H9 (cell line): Measurements from ENCODE around the gene CHRNA5. TPM values are rescaled to one million over a fixed set of nuclear protein-coding genes. Genes with fewer than 3 reads are reported as not detected.
A peak's percentile ranks its signal among the peaks of the same experiment; 100 is the strongest.

Experiments used
- DNase-seq: peaks from one replicate; pipeline ENCODE4 v3.0.0-alpha.2; 2017
- H2AFZ ChIP-seq: one replicate; pipeline ENCODE4 v1.6.1; 2013; ENCODE audit warnings: mild to moderate bottlenecking, low read length, control low read depth, moderate library complexity
- H2AK5ac ChIP-seq: 2 replicates; pipeline ENCODE4 v1.6.1; 2013; ENCODE audit warnings: low read length, control low read depth, mixed read lengths; ENCODE audit not compliant: insufficient read length
- H2BK120ac ChIP-seq: one replicate; pipeline ENCODE4 v1.6.1; 2013; ENCODE audit warnings: low read depth, mild to moderate bottlenecking, low read length, control low read depth, inconsistent platforms; ENCODE audit not compliant: poor library complexity, severe bottlenecking
- H2BK12ac ChIP-seq: 2 replicates; pipeline ENCODE4 v1.6.1; 2013; ENCODE audit warnings: low read length, control low read depth, mixed read lengths, low read depth; ENCODE audit not compliant: insufficient read length
- H2BK15ac ChIP-seq: 2 replicates; pipeline ENCODE4 v1.6.1; 2013; ENCODE audit warnings: low read depth, low read length, control low read depth
- H2BK20ac ChIP-seq: one replicate; pipeline ENCODE4 v1.6.1; 2013; ENCODE audit warnings: low read depth, mild to moderate bottlenecking, low read length, control low read depth, inconsistent platforms; ENCODE audit not compliant: poor library complexity, severe bottlenecking
- H2BK5ac ChIP-seq: 2 replicates; pipeline ENCODE4 v1.6.1; 2013; ENCODE audit warnings: low read length, control low read depth, mixed read lengths; ENCODE audit not compliant: insufficient read length
- H3K14ac ChIP-seq: 2 replicates; pipeline ENCODE4 v1.6.1; 2013; ENCODE audit warnings: low read length, control low read depth; ENCODE audit not compliant: insufficient read depth
- H3K18ac ChIP-seq: 2 replicates; pipeline ENCODE4 v1.6.1; 2013; ENCODE audit warnings: low read depth, mild to moderate bottlenecking, mixed read lengths, low read length, control low read depth; ENCODE audit not compliant: insufficient read length
- H3K23ac ChIP-seq: 2 replicates; pipeline ENCODE4 v1.6.1; 2013; ENCODE audit warnings: low read length, control low read depth, mixed read lengths, low read depth; ENCODE audit not compliant: insufficient read length
- H3K23me2 ChIP-seq: 2 replicates; pipeline ENCODE4 v1.6.1; 2013; ENCODE audit warnings: low read depth, mild to moderate bottlenecking, mixed read lengths, low read length, control low read depth; ENCODE audit not compliant: insufficient read length, poor library complexity, severe bottlenecking
- H3K27ac ChIP-seq: 2 replicates; pipeline ENCODE4 v1.5.1; 2013; ENCODE audit warnings: low read length, control low read depth, mixed read lengths, low read depth; ENCODE audit not compliant: insufficient read length
- H3K27me3 ChIP-seq: 2 replicates; pipeline ENCODE4 v1.6.1; 2013; ENCODE audit warnings: low read length, control low read depth, inconsistent platforms; ENCODE audit not compliant: insufficient read depth
- H3K4ac ChIP-seq: 2 replicates; pipeline ENCODE4 v1.6.1; 2013; ENCODE audit warnings: low read depth, mild to moderate bottlenecking, control low read depth, inconsistent platforms, low read length, moderate library complexity
- H3K4me1 ChIP-seq: 2 replicates; pipeline ENCODE4 v1.6.1; 2013; ENCODE audit warnings: low read length, control low read depth, inconsistent platforms; ENCODE audit not compliant: insufficient read depth
- H3K4me2 ChIP-seq: 2 replicates; pipeline ENCODE4 v1.6.1; 2013; ENCODE audit warnings: low read length, control low read depth, mixed read lengths; ENCODE audit not compliant: insufficient read length, insufficient read depth
- H3K56ac ChIP-seq: 2 replicates; pipeline ENCODE4 v1.6.1; 2013; ENCODE audit warnings: low read depth, mild to moderate bottlenecking, mixed read lengths, low read length, control low read depth; ENCODE audit not compliant: insufficient read length
- H3K79me1 ChIP-seq: 2 replicates; pipeline ENCODE4 v1.6.1; 2013; ENCODE audit warnings: low read depth, mild to moderate bottlenecking, moderate library complexity, low read length, control low read depth, inconsistent platforms; ENCODE audit not compliant: insufficient read depth, poor library complexity, severe bottlenecking
- H3K79me2 ChIP-seq: 2 replicates; pipeline ENCODE4 v1.6.1; 2013; ENCODE audit warnings: low read length, control low read depth, inconsistent platforms; ENCODE audit not compliant: insufficient read depth
- H3K9ac ChIP-seq: 2 replicates; pipeline ENCODE4 v1.6.1; 2013; ENCODE audit warnings: low read length, control low read depth, mixed read lengths; ENCODE audit not compliant: insufficient read length; ENCODE audit errors: extremely low read depth
- H3K9me3 ChIP-seq: one replicate; pipeline ENCODE4 v1.6.1; 2013; ENCODE audit warnings: low read depth, low read length, inconsistent platforms; ENCODE audit not compliant: control insufficient read depth
- H3T11ph ChIP-seq: one replicate; pipeline ENCODE4 v1.6.1; 2013; ENCODE audit warnings: mild to moderate bottlenecking, low read length, control low read depth, inconsistent platforms
- H4K20me1 ChIP-seq: one replicate; pipeline ENCODE4 v1.6.1; 2013; ENCODE audit not compliant: control insufficient read depth, insufficient read length, insufficient read depth
- H4K5ac ChIP-seq: 2 replicates; pipeline ENCODE4 v1.6.1; 2013; ENCODE audit warnings: low read depth, mild to moderate bottlenecking, mixed read lengths, low read length, control low read depth; ENCODE audit not compliant: insufficient read length
- H4K8ac ChIP-seq: replicated peaks from 2 replicates; pipeline ENCODE4 v1.6.1; 2013; ENCODE audit warnings: low read length, control low read depth, mixed read lengths, low read depth; ENCODE audit not compliant: insufficient read length
- H4K91ac ChIP-seq: 2 replicates; pipeline ENCODE4 v1.6.1; 2013; ENCODE audit warnings: low read depth, mild to moderate bottlenecking, moderate library complexity, mixed read lengths, low read length, control low read depth; ENCODE audit not compliant: insufficient read length
- H3K27ac Mint-ChIP-seq, 3 experiments: 2 replicates in 2 of 3; 3 replicates in 1 of 3; pipeline ENCODE4 v1.8.0; 2020 to 2021; ENCODE audit warnings: mixed read lengths in 3 of 3, mild to moderate bottlenecking in 1 of 3, moderate library complexity in 1 of 3
- H3K27me3 Mint-ChIP-seq: 2 replicates; pipeline ENCODE4 v1.8.0; 2021; ENCODE audit warnings: low read depth, mild to moderate bottlenecking, moderate library complexity, mixed read lengths
- H3K36me3 Mint-ChIP-seq, 3 experiments: 2 replicates in 2 of 3; 3 replicates in 1 of 3; pipeline ENCODE4 v1.8.0; 2020 to 2021; ENCODE audit warnings: low read depth in 3 of 3, mixed read lengths in 3 of 3; ENCODE audit not compliant: insufficient read depth in 1 of 3
- H3K4me1 Mint-ChIP-seq, 2 experiments: 2 replicates each; pipeline ENCODE4 v1.8.0; 2020; ENCODE audit warnings: mixed read lengths in 2 of 2
- H3K4me3 Mint-ChIP-seq, 2 experiments: 2 replicates in 1 of 2; 3 replicates in 1 of 2; pipeline ENCODE4 v1.8.0; 2020 to 2021; ENCODE audit warnings: mild to moderate bottlenecking in 2 of 2, mixed read lengths in 2 of 2, moderate library complexity in 1 of 2
- H3K9me3 Mint-ChIP-seq, 2 experiments: 2 replicates in 1 of 2; 3 replicates in 1 of 2; pipeline ENCODE4 v1.8.0; 2020; ENCODE audit warnings: mild to moderate bottlenecking in 2 of 2, mixed read lengths in 2 of 2, moderate library complexity in 1 of 2
- WGBS: extraction: QIAGEN DNeasy Blood & Tissue Kit; methylation state at CpG from one replicate; pipeline ENCODE4 v1.1.7; 2013; ENCODE audit warnings: missing lambda C conversion rate, low lambda C conversion rate, mixed read lengths; ENCODE audit not compliant: insufficient read length; ENCODE audit errors: extremely low coverage; 5-methylcytosine and 5-hydroxymethylcytosine counted together
- total RNA-seq: library from RNA; stranded (reverse); gene quantifications from 2 replicates; pipeline ENCODE4 v1.2.1, GENCODE V29; 2021
- TF ChIP-seq, protein P1 (sequence below): fragments of 200-600 bp; sonication (generic); conservative IDR thresholded peaks from 3 replicates; pipeline ENCODE4 v1.8.0; 2021; ENCODE audit warnings: antibody characterized with exemption, mild to moderate bottlenecking

The CHRNA5 gene
- total RNA-seq, 1 experiment from 2014 or later, result 16.5 TPM

DNA sequence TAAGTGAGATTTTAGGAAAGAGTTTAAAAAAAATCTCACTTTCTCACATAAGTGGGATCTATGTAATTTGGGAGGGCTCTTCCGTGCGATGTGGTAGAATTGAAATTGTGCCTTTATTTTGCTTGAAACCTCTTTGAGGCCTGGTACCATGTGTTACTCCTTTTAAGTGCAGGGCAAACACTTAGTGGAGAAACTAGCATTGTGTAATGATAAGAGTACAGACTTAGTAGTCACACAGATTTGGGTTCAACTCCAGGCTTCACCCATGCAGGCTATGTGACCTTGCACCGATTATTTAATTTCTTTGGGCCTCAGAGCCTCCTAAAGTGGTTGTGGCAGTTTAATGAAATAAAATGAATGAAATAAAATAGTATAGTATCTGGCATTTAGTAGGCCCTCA is 22.7 kb upstream of the CHRNA5 start:
- Histone ChIP-seq H3K79me2 (peaks cover 7% of the 10 kb centered on the region; the same call in 1 of the 2 replicates), H4K5ac (no peak overlapping the region), H3K4me1 (no peaks in the 10 kb centered on the region), H4K20me1 (no peaks in the 10 kb centered on the region), H2BK120ac (no peak overlapping the region), H3K4me2 (no peak overlapping the region), H3K56ac (no peak overlapping the region), H3K4ac (no peak overlapping the region), H3K14ac (no peak overlapping the region), H3K79me1 (peaks cover 3% of the 10 kb centered on the region), H3K9me3 (no peaks in the 10 kb centered on the region), H2AFZ (no peak overlapping the region), H3K9ac (no peak overlapping the region), H2BK5ac (no peak overlapping the region), H4K8ac (no peak overlapping the region), H3T11ph (no peak overlapping the region), H3K27ac (no peak overlapping the region), H2BK12ac (no peak overlapping the region), H3K27me3 (no peaks in the 10 kb centered on the region), H3K23ac (no peak overlapping the region), H2BK20ac (no peak overlapping the region), H4K91ac (no peak overlapping the region), H2BK15ac (no peak overlapping the region), H2AK5ac (no peak overlapping the region), H3K23me2 (peaks cover 10% of the 10 kb centered on the region), H3K18ac (no peak overlapping the region)
- no CpG with 5 or more reads among the region's 3 CpGs for WGBS
- DNase-seq, result no peak
- no peaks in the 10 kb centered on the region for H3K27me3 Mint-ChIP-seq
- H3K4me3 Mint-ChIP-seq, result peak overlapping the region in 1 of 2 experiments; percentile 38; a peak in 1 of 5 replicates
- TF ChIP-seq, protein P1, sequence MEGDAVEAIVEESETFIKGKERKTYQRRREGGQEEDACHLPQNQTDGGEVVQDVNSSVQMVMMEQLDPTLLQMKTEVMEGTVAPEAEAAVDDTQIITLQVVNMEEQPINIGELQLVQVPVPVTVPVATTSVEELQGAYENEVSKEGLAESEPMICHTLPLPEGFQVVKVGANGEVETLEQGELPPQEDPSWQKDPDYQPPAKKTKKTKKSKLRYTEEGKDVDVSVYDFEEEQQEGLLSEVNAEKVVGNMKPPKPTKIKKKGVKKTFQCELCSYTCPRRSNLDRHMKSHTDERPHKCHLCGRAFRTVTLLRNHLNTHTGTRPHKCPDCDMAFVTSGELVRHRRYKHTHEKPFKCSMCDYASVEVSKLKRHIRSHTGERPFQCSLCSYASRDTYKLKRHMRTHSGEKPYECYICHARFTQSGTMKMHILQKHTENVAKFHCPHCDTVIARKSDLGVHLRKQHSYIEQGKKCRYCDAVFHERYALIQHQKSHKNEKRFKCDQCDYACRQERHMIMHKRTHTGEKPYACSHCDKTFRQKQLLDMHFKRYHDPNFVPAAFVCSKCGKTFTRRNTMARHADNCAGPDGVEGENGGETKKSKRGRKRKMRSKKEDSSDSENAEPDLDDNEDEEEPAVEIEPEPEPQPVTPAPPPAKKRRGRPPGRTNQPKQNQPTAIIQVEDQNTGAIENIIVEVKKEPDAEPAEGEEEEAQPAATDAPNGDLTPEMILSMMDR, result no peak
- no peaks in the 10 kb centered on the region; a peak in 1 of 5 replicates for H3K9me3 Mint-ChIP-seq
- H3K27ac Mint-ChIP-seq, result peak overlapping the region in 1 of 3 experiments; percentile 78; a peak in 2 of 7 replicates
- H3K4me1 Mint-ChIP-seq, result peaks cover 5 to 15% of the 10 kb centered on the region in 2 experiments
- peaks cover 25 to 56% (median 54%) of the 10 kb centered on the region in 3 experiments; a peak in 6 of 7 replicates for H3K36me3 Mint-ChIP-seq
